Nephron (organoid): ENCODE measurements around the gene S100A6.

Source experiments
- H3K27ac Mint-ChIP-seq, 3 experiments: 2 replicates each; pipeline ENCODE4 v1.8.0; 2020; ENCODE audit warnings: mixed read lengths in 3 of 3, mild to moderate bottlenecking in 2 of 3, moderate library complexity in 1 of 3
- H3K27me3 Mint-ChIP-seq: 2 replicates; pipeline ENCODE4 v1.8.0; 2021; ENCODE audit warnings: low read depth, mild to moderate bottlenecking, moderate library complexity, mixed read lengths
- H3K36me3 Mint-ChIP-seq: 2 replicates; pipeline ENCODE4 v1.8.0; 2020; ENCODE audit warnings: low read depth, mixed read lengths
- H3K4me1 Mint-ChIP-seq: 2 replicates; pipeline ENCODE4 v1.8.0; 2020; ENCODE audit warnings: mixed read lengths
- H3K4me3 Mint-ChIP-seq, 3 experiments: 2 replicates each; pipeline ENCODE4 v1.8.0; 2020; ENCODE audit warnings: mild to moderate bottlenecking in 3 of 3, mixed read lengths in 3 of 3, moderate library complexity in 2 of 3
- H3K9me3 Mint-ChIP-seq: 2 replicates; pipeline ENCODE4 v1.8.0; 2020; ENCODE audit warnings: mixed read lengths
- TF ChIP-seq, protein P1 (sequence below), 3 experiments: fragments of 200-600 bp; sonication (generic); IDR thresholded peaks; one replicate each; pipeline ENCODE4 v1.5.0; 2021; ENCODE audit warnings: antibody characterized with exemption in 3 of 3; ENCODE audit not compliant: unreplicated experiment in 3 of 3

Gene S100A6

DNA sequence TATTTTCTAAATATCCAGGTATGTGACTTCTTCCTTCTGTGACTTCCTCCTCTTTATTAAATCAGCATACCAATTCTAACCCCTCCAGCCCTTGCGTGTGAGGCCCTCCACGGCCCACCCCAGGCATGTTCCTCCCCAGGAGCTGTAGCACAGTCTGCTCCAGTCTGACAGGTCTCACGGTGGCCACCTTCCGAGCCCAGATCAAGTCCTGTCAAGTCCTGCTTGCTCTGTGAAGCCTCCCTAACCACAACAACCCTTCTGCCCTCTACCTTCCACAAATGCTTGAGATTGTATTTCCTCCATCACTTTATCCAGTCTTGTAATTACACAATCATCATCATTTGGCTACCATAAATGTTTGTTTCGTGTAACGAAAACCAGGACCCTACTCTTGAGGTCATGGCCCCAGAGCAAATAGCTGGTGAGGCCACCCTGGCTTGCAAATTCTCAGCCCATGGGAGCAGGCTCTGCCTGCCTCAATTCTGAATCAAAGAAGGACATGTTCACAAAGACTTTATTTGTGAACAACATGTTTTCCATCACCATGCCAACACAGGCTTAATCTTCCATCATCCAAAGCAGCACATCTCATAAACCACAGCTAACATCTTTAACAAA, 42.3 kb downstream of the S100A6 start:
- H3K27me3 Mint-ChIP-seq = no peaks in the 10 kb centered on the region
- peaks cover 7% of the 10 kb centered on the region for H3K4me1 Mint-ChIP-seq
- no peak overlapping the region for H3K4me3 Mint-ChIP-seq
- no peaks in the 10 kb centered on the region for H3K36me3 Mint-ChIP-seq
- H3K27ac Mint-ChIP-seq = peak overlapping the region in 2 of 3 experiments; percentile 41 to 47
- H3K9me3 Mint-ChIP-seq = no peaks in the 10 kb centered on the region
- TF ChIP-seq, protein P1, sequence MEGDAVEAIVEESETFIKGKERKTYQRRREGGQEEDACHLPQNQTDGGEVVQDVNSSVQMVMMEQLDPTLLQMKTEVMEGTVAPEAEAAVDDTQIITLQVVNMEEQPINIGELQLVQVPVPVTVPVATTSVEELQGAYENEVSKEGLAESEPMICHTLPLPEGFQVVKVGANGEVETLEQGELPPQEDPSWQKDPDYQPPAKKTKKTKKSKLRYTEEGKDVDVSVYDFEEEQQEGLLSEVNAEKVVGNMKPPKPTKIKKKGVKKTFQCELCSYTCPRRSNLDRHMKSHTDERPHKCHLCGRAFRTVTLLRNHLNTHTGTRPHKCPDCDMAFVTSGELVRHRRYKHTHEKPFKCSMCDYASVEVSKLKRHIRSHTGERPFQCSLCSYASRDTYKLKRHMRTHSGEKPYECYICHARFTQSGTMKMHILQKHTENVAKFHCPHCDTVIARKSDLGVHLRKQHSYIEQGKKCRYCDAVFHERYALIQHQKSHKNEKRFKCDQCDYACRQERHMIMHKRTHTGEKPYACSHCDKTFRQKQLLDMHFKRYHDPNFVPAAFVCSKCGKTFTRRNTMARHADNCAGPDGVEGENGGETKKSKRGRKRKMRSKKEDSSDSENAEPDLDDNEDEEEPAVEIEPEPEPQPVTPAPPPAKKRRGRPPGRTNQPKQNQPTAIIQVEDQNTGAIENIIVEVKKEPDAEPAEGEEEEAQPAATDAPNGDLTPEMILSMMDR (IDR thresholded peaks at IDR 0.05; ENCODE audit: unreplicated experiment in 3 of 3) = no peak

DNA sequence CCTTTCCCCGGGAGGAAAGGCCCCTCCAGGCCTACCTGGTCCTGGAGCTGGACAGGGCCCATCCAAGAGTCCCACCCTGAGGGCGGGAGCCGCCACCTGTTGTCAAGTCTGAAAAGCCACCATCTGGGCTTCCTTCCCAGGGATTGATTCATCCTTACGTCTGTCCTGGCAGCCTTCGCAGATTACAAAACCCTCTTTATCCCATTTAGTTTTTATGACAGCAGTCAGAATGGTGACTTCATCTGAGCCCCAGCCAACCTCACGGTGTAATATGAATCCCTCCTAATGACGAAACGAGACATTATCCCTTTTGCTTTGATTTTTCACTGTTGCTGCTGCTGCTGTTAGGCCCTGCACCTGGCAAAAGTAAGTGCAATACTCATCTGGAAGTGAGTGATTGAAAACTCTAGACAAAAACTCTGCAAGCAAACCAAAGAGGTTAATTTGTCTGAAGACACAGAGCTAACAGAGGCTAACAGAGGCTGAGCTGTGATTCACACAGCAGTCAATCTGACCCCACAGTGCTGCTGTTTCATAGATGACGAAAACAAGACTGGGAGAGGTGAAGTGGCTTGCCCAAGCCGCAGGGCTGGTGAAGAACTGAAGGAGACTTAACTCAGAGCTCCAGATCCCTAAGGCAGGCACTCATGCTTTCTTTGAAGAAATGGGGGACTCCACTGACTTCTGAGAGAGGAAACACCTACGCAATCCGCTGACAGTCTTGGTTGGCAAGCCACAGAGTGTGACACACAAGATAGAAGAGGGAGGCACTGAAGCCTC, 45.3 kb downstream of the S100A6 start:
- peak overlapping the region; percentile 14 to 63 (median 44) for H3K27ac Mint-ChIP-seq
- H3K4me1 Mint-ChIP-seq = peaks cover 18% of the 10 kb centered on the region
- H3K36me3 Mint-ChIP-seq = no peaks in the 10 kb centered on the region

GRCh38 chr1:153488731-153489130, 47.1 kb downstream of the S100A6 start:
- H3K27ac Mint-ChIP-seq = no peak overlapping the region
- H3K36me3 Mint-ChIP-seq = no peaks in the 10 kb centered on the region
- H3K4me1 Mint-ChIP-seq = peaks cover 18% of the 10 kb centered on the region
- H3K4me3 Mint-ChIP-seq = no peak overlapping the region
- H3K27me3 Mint-ChIP-seq = peaks cover 8% of the 10 kb centered on the region
- TF ChIP-seq, protein P1 (IDR thresholded peaks at IDR 0.05; ENCODE audit: unreplicated experiment in 3 of 3) = no peak
- H3K9me3 Mint-ChIP-seq = no peaks in the 10 kb centered on the region

More for the DNA sequence above, 45.3 kb downstream of the S100A6 start:
- TF ChIP-seq, protein P1 (IDR thresholded peaks at IDR 0.05; ENCODE audit: unreplicated experiment in 3 of 3) = no peak
- H3K4me3 Mint-ChIP-seq = no peak overlapping the region
- no peaks in the 10 kb centered on the region for H3K9me3 Mint-ChIP-seq
- H3K27me3 Mint-ChIP-seq = no peaks in the 10 kb centered on the region

- H3K27me3 Mint-ChIP-seq = peaks cover 8% of the 10 kb centered on the region
- peak overlapping the region in 1 of 3 experiments; percentile 4 for H3K4me3 Mint-ChIP-seq
- TF ChIP-seq, protein P1 (IDR thresholded peaks at IDR 0.05; ENCODE audit: unreplicated experiment in 3 of 3) = no peak
- peaks cover 18% of the 10 kb centered on the region for H3K4me1 Mint-ChIP-seq
- H3K9me3 Mint-ChIP-seq = no peaks in the 10 kb centered on the region
- H3K36me3 Mint-ChIP-seq = no peaks in the 10 kb centered on the region
- H3K27ac Mint-ChIP-seq = peak overlapping the region; percentile 24 to 95 (median 83)
These were observed 48.1 kb downstream of the S100A6 start for GRCh38 chr1:153487707-153488106.

GRCh38 chr1:153485863-153486262, 49.9 kb downstream of the S100A6 start:
- Mint-ChIP-seq H3K27me3 (peaks cover 10% of the 10 kb centered on the region), H3K27ac (no peak overlapping the region), H3K4me1 (peaks cover 18% of the 10 kb centered on the region), H3K4me3 (no peak overlapping the region), H3K9me3 (no peaks in the 10 kb centered on the region), H3K36me3 (no peaks in the 10 kb centered on the region)
- TF ChIP-seq, protein P1 (IDR thresholded peaks at IDR 0.05; ENCODE audit: unreplicated experiment in 3 of 3) = no peak
